Activated CD8-positive, alpha-beta memory T cell treated with anti-CD3 and anti-CD28 coated beads, Interleukin-2, amount 50 U/mL, for 4 hours (primary cell): ENCODE data around the gene TP73.

Experiments used
- DNase-seq: peaks from one replicate; pipeline ENCODE4 v3.0.0-alpha.2; 2020

The TP73 gene

GRCh38 chr1:3711780-3712451 is 59.6 kb downstream of the TP73 start:
- no peak for DNase-seq

GRCh38 chr1:3712573-3713535 is 60.5 kb downstream of the TP73 start:
- no peak for DNase-seq

GRCh38 chr1:3713840-3714239 is 61.5 kb downstream of the TP73 start:
- DNase-seq, result no peak

- DNase-seq, result no peak
These were observed 62.0 kb downstream of the TP73 start for GRCh38 chr1:3714284-3714741.

GRCh38 chr1:3714814-3715213 is 62.5 kb downstream of the TP73 start:
- no peak for DNase-seq

GRCh38 chr1:3716351-3716750 is 64.0 kb downstream of the TP73 start:
- DNase-seq, result no peak

GRCh38 chr1:3717041-3717714 is 64.9 kb downstream of the TP73 start:
- no peak for DNase-seq

GRCh38 chr1:3717715-3718601 is 65.6 kb downstream of the TP73 start:
- DNase-seq, result no peak

GRCh38 chr1:3718764-3719163 is 66.4 kb downstream of the TP73 start:
- no peak for DNase-seq

GRCh38 chr1:3721955-3722465 is 69.7 kb downstream of the TP73 start:
- no peak for DNase-seq

GRCh38 chr1:3722846-3723245 is 70.5 kb downstream of the TP73 start:
- no peak for DNase-seq

GRCh38 chr1:3724416-3725030 is 72.2 kb downstream of the TP73 start:
- DNase-seq, result peak; percentile 82

- DNase-seq, result no peak
These were observed 73.0 kb downstream of the TP73 start for GRCh38 chr1:3725366-3725765.

- no peak for DNase-seq
These were observed 74.9 kb downstream of the TP73 start for GRCh38 chr1:3727042-3727824.

- DNase-seq, result no peak
These were observed 75.8 kb downstream of the TP73 start for GRCh38 chr1:3727825-3728776.

GRCh38 chr1:3729594-3730542 is 77.6 kb downstream of the TP73 start:
- DNase-seq, result no peak

GRCh38 chr1:3730543-3731247 is 78.4 kb downstream of the TP73 start:
- no peak for DNase-seq
